ENCODE data around the gene CAMTA1. TPM values are rescaled to one million over a fixed set of nuclear protein-coding genes. Genes with fewer than 3 reads are reported as not detected.

CAMTA1 gene
- polyA plus RNA-seq, 1 of the 3 experiments (the other 2 are of a cell fraction), result 63.1 TPM

DNA sequence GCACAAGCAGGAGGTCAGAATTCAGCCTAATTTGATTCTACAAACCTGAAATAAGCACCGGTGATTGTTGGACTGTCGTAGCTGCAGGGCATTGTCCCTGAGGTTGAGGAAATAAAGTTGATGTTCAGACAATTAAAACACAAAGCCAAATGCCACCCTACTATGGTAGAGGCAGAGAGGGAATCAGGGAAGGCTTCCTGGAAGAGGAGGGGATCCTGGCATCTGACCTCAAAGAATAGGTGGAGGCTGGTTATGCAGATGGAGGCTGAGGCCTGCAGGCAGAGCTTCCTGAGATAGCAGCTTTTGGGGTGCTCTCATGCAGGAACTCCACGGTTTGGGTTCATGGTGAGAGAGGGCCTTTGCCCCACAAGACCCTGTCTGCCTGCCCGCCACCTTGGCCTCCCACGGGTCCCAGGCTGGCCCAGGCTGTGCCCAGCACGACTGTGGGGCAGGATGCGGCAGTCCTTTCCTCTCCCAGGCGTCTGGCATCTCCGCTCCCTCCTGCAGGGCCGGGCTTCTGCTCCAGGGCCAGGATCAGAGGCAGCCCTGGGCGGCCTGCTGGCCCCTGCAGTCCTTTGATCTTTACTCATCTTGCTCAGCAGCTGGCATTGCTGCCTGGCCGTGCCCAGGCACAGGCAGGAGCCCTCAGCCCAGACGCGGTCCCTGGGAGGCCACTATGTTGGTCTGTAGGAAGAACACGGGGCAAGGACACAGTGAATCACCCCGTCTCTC, 851.7 kb downstream of the CAMTA1 start:
- peak; percentile 78 for DNase-seq
- no peaks in the 10 kb centered on the region for H3K9me2 ChIP-seq
- H3K9ac ChIP-seq, result no peak overlapping the region
- no peaks in the 10 kb centered on the region for H3K9me3 ChIP-seq
- peaks cover 0 to 72% of the 10 kb centered on the region in 2 experiments; a peak in 1 of 4 replicates for H3K4me1 ChIP-seq (ENCODE audit: control insufficient read depth in 1 of 2, insufficient read depth in 2 of 2, low read depth in 1 of 2, low read length in 1 of 2)
- CTCF ChIA-PET, result interaction anchor here (1.4 to 2.1 kb wide), 2 partner anchors 11 to 567 kb away, joined by 4 to 12 read pairs; no protein-coding TSS in a partner anchor
- no peaks in the 10 kb centered on the region for H3F3A ChIP-seq (replicated peaks; ENCODE audit: insufficient read depth)
- no peaks in the 10 kb centered on the region for H3K79me2 ChIP-seq (ENCODE audit: insufficient read depth)
- no peaks in the 10 kb centered on the region for H4K20me1 ChIP-seq (ENCODE audit: insufficient read depth)
- 65% methylated on average over 4 of the region's 16 CpGs for WGBS (ENCODE audit: low lambda C conversion rate)
- no peaks in the 10 kb centered on the region for H3K27me3 ChIP-seq (ENCODE audit: insufficient read depth)
- POLR2A ChIA-PET, result interaction anchor here (1.1 kb wide), 1 partner anchor 79 kb away, joined by 6 read pairs; no protein-coding TSS in a partner anchor
- H2AFZ ChIP-seq (ENCODE audit: low read depth), result no peak overlapping the region
- no peak overlapping the region for H3K4me3 ChIP-seq (ENCODE audit: low read depth in 2 of 2, low read length in 1 of 2)
- H3K27ac ChIP-seq (ENCODE audit: low read depth in 2 of 2, low read length in 1 of 2), result peak overlapping the region in 1 of 2 experiments; percentile 81; a peak in 2 of 4 replicates
- no peak overlapping the region for H3K4me2 ChIP-seq
- no peaks in the 10 kb centered on the region for H3K36me3 ChIP-seq (replicated peaks in 1 of 2; ENCODE audit: control insufficient read depth in 1 of 2, insufficient read depth in 2 of 2, low read length in 1 of 2)
- TF ChIP-seq, protein P1, sequence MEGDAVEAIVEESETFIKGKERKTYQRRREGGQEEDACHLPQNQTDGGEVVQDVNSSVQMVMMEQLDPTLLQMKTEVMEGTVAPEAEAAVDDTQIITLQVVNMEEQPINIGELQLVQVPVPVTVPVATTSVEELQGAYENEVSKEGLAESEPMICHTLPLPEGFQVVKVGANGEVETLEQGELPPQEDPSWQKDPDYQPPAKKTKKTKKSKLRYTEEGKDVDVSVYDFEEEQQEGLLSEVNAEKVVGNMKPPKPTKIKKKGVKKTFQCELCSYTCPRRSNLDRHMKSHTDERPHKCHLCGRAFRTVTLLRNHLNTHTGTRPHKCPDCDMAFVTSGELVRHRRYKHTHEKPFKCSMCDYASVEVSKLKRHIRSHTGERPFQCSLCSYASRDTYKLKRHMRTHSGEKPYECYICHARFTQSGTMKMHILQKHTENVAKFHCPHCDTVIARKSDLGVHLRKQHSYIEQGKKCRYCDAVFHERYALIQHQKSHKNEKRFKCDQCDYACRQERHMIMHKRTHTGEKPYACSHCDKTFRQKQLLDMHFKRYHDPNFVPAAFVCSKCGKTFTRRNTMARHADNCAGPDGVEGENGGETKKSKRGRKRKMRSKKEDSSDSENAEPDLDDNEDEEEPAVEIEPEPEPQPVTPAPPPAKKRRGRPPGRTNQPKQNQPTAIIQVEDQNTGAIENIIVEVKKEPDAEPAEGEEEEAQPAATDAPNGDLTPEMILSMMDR (IDR thresholded peaks at IDR 0.05), result no peak
- no peak for TF ChIP-seq FOXJ3 (CRISPR knock-in tag; IDR thresholded peaks at IDR 0.05)
- no peak for TF ChIP-seq TCF12 (IDR thresholded peaks at IDR 0.05)
- TF ChIP-seq EP300 (IDR thresholded peaks at IDR 0.05; ENCODE audit: borderline replicate concordance in 1 of 2, low read depth in 1 of 2, low read length in 1 of 2), result no peak
- no peak for TF ChIP-seq NRF1 (IDR thresholded peaks at IDR 0.05; ENCODE audit: low read depth, low read length)
- TF ChIP-seq RCOR1 (IDR thresholded peaks at IDR 0.05; ENCODE audit: low read length), result no peak; the same call in 1 of the 2 replicates
- no peak for TF ChIP-seq POLR2AphosphoS5 (IDR thresholded peaks at IDR 0.05; ENCODE audit: low read depth, low read length)
- TF ChIP-seq, protein P2, sequence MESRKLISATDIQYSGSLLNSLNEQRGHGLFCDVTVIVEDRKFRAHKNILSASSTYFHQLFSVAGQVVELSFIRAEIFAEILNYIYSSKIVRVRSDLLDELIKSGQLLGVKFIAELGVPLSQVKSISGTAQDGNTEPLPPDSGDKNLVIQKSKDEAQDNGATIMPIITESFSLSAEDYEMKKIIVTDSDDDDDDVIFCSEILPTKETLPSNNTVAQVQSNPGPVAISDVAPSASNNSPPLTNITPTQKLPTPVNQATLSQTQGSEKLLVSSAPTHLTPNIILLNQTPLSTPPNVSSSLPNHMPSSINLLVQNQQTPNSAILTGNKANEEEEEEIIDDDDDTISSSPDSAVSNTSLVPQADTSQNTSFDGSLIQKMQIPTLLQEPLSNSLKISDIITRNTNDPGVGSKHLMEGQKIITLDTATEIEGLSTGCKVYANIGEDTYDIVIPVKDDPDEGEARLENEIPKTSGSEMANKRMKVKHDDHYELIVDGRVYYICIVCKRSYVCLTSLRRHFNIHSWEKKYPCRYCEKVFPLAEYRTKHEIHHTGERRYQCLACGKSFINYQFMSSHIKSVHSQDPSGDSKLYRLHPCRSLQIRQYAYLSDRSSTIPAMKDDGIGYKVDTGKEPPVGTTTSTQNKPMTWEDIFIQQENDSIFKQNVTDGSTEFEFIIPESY (IDR thresholded peaks at IDR 0.05; ENCODE audit: borderline replicate concordance, low read depth), result no peak
- TF ChIP-seq, protein P3, sequence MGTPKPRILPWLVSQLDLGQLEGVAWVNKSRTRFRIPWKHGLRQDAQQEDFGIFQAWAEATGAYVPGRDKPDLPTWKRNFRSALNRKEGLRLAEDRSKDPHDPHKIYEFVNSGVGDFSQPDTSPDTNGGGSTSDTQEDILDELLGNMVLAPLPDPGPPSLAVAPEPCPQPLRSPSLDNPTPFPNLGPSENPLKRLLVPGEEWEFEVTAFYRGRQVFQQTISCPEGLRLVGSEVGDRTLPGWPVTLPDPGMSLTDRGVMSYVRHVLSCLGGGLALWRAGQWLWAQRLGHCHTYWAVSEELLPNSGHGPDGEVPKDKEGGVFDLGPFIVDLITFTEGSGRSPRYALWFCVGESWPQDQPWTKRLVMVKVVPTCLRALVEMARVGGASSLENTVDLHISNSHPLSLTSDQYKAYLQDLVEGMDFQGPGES (IDR thresholded peaks at IDR 0.05; ENCODE audit: low read depth, low read length), result no peak
- no peak for TF ChIP-seq MXI1 (IDR thresholded peaks at IDR 0.05; ENCODE audit: low read depth, low read length)
- TF ChIP-seq, protein P4, sequence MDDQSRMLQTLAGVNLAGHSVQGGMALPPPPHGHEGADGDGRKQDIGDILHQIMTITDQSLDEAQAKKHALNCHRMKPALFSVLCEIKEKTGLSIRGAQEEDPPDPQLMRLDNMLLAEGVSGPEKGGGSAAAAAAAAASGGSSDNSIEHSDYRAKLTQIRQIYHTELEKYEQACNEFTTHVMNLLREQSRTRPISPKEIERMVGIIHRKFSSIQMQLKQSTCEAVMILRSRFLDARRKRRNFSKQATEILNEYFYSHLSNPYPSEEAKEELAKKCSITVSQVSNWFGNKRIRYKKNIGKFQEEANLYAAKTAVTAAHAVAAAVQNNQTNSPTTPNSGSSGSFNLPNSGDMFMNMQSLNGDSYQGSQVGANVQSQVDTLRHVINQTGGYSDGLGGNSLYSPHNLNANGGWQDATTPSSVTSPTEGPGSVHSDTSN (IDR thresholded peaks at IDR 0.05), result no peak
